Glomerular endothelial cell (primary cell): ENCODE results near the gene DALRD3. TPM values are rescaled to one million over a fixed set of nuclear protein-coding genes. Genes with fewer than 3 reads are reported as not detected.

Experiments
- DNase-seq: peaks from one replicate; pipeline ENCODE4 v3.0.0-alpha.2; 2011; ENCODE audit warnings: low read depth, low spot score; ENCODE audit errors: extremely low read depth
- total RNA-seq: library from RNA; depleted of rRNA; stranded (reverse); fragments of >200 nt; gene quantifications from 2 replicates; pipeline ENCODE4 v1.2.3, GENCODE V29; 2015

DALRD3 gene
- 35.2 and 70.1 TPM in 2 replicates for total RNA-seq

GRCh38 chr3:49017971-49018706, at the start of gene DALRD3:
Gene DALRD3 (minus strand): TSS chr3:49018580. CDS start chr3:49018564, 16 bp downstream.
- no peak for DNase-seq

GRCh38 chr3:49058011-49058410, 39.6 kb upstream of the DALRD3 start:
- no peak for DNase-seq

- no peak for DNase-seq
These were observed 38.9 kb upstream of the DALRD3 start for GRCh38 chr3:49057268-49057667.

- no peak for DNase-seq
These were observed 36.0 kb upstream of the DALRD3 start for GRCh38 chr3:49054344-49054862.

GRCh38 chr3:49053543-49053942, 35.2 kb upstream of the DALRD3 start:
- DNase-seq, result no peak

- no peak for DNase-seq
These were observed 16.9 kb upstream of the DALRD3 start for GRCh38 chr3:49035281-49035680.

GRCh38 chr3:49034650-49035049, 16.3 kb upstream of the DALRD3 start:
- DNase-seq, result no peak

GRCh38 chr3:49032646-49033304, 14.4 kb upstream of the DALRD3 start:
- no peak for DNase-seq

GRCh38 chr3:49030321-49030720, 11.9 kb upstream of the DALRD3 start:
- DNase-seq, result no peak

GRCh38 chr3:49029563-49029884, 11.1 kb upstream of the DALRD3 start:
- DNase-seq, result no peak

- DNase-seq, result peak; percentile 52
These were observed 10.5 kb upstream of the DALRD3 start, which contains the start of gene IMPDH2 for GRCh38 chr3:49028673-49029562. Gene IMPDH2 (minus strand): TSS chr3:49029398. CDS start chr3:49029350, 48 bp downstream.

GRCh38 chr3:49028298-49028672, 9.9 kb upstream of the DALRD3 start:
- no peak for DNase-seq

GRCh38 chr3:49027634-49028033, 9.3 kb upstream of the DALRD3 start:
- no peak for DNase-seq

- no peak for DNase-seq
These were observed 8.2 kb upstream of the DALRD3 start for GRCh38 chr3:49026536-49026935.

- no peak for DNase-seq
These were observed 7.6 kb upstream of the DALRD3 start for GRCh38 chr3:49025793-49026520.

GRCh38 chr3:49025005-49025792, 6.8 kb upstream of the DALRD3 start:
- no peak for DNase-seq

- DNase-seq, result no peak
These were observed 6.1 kb upstream of the DALRD3 start for GRCh38 chr3:49024449-49024848.

GRCh38 chr3:49023775-49024174, 5.4 kb upstream of the DALRD3 start:
- DNase-seq, result no peak

- no peak for DNase-seq
These were observed 4.3 kb upstream of the DALRD3 start for GRCh38 chr3:49022688-49023171.
